Neural cell (in vitro differentiated cells): ENCODE results near the gene TRAF3.

Experiments
- CTCF ChIP-seq: fragments of 450-650 bp; IDR thresholded peaks from 2 replicates; pipeline ENCODE4 v1.5.1; 2014; ENCODE audit warnings: antibody characterized with exemption, mild to moderate bottlenecking, moderate library complexity; ENCODE audit not compliant: poor library complexity, severe bottlenecking
- EP300 ChIP-seq: fragments of 450-650 bp; conservative IDR thresholded peaks from 2 replicates; pipeline ENCODE4 v1.6.1; 2014; ENCODE audit warnings: antibody characterized with exemption, mild to moderate bottlenecking, moderate library complexity; ENCODE audit not compliant: poor library complexity, severe bottlenecking
- EZH2 ChIP-seq: fragments of 200-600, 300-800 bp; shearing (Covaris generic), sonication (generic); IDR thresholded peaks from 2 replicates; pipeline ENCODE4 v1.6.1; 2014; ENCODE audit warnings: antibody characterized with exemption, low read length, borderline replicate concordance, mild to moderate bottlenecking; ENCODE audit not compliant: insufficient read depth, poor library complexity, severe bottlenecking
- MXI1 ChIP-seq: fragments of 450-650 bp; conservative IDR thresholded peaks from 2 replicates; pipeline ENCODE4 v1.6.1; 2014; ENCODE audit warnings: antibody characterized with exemption, mild to moderate bottlenecking; ENCODE audit not compliant: poor library complexity, severe bottlenecking
- POLR2AphosphoS5 ChIP-seq: IDR thresholded peaks from 2 replicates; pipeline ENCODE4 v1.6.1; 2012
- RAD21 ChIP-seq: fragments of 450-650 bp; conservative IDR thresholded peaks from 2 replicates; pipeline ENCODE4 v1.6.1; 2014; ENCODE audit warnings: antibody characterized with exemption, mild to moderate bottlenecking, moderate library complexity
- REST ChIP-seq: IDR thresholded peaks from 2 replicates; pipeline ENCODE4 v1.6.1; 2012; ENCODE audit warnings: borderline replicate concordance
- SMC3 ChIP-seq: fragments of 450-650 bp; conservative IDR thresholded peaks from 2 replicates; pipeline ENCODE4 v1.6.1; 2014; ENCODE audit warnings: antibody characterized with exemption, mild to moderate bottlenecking, moderate library complexity; ENCODE audit not compliant: poor library complexity
- TAF1 ChIP-seq: IDR thresholded peaks from 2 replicates; pipeline ENCODE4 v1.6.1; 2012; ENCODE audit warnings: low read depth

- TF ChIP-seq CTCF: no peak
- no peak for TF ChIP-seq EZH2
- no peak for TF ChIP-seq POLR2AphosphoS5
- no peak for TF ChIP-seq RAD21
- no peak for TF ChIP-seq MXI1
- TF ChIP-seq TAF1: no peak
- TF ChIP-seq EP300: no peak
- TF ChIP-seq SMC3: no peak
- TF ChIP-seq REST: no peak
These were observed 13.0 kb upstream of the TRAF3 start for GRCh38 chr14:102764220-102764671.
